Mucosa of rectum (tissue), 2 donors: ENCODE results near the gene WFIKKN1.

ENCODE experiments used
- H3K27ac ChIP-seq, 2 donors: one replicate each; pipeline ENCODE4 v1.7.0; 2013; ENCODE audit warnings: inconsistent platforms in 2 of 2, low read depth in 2 of 2, low read length in 2 of 2
- H3K27me3 ChIP-seq, 2 donors: one replicate each; pipeline ENCODE4 v1.7.0; 2013; ENCODE audit warnings: low read length in 2 of 2; ENCODE audit not compliant: control insufficient read depth in 2 of 2, insufficient read depth in 2 of 2
- H3K36me3 ChIP-seq, 2 donors: one replicate each; pipeline ENCODE4 v1.7.0; 2013; ENCODE audit warnings: low read length in 2 of 2; ENCODE audit not compliant: control insufficient read depth in 2 of 2, insufficient read depth in 2 of 2
- H3K4me1 ChIP-seq, 2 donors: one replicate each; pipeline ENCODE4 v1.7.0; 2013; ENCODE audit warnings: low read length in 2 of 2, mild to moderate bottlenecking in 1 of 2; ENCODE audit not compliant: control insufficient read depth in 2 of 2, insufficient read depth in 2 of 2
- H3K4me3 ChIP-seq, 2 donors: one replicate each; pipeline ENCODE4 v1.7.0; 2013; ENCODE audit warnings: low read length in 2 of 2
- H3K9ac ChIP-seq, 2 donors: one replicate each; pipeline ENCODE4 v1.7.0; 2013; ENCODE audit warnings: low read length in 2 of 2, low read depth in 1 of 2, mild to moderate bottlenecking in 1 of 2
- H3K9me3 ChIP-seq, 2 donors: one replicate each; pipeline ENCODE4 v1.7.0; 2013; ENCODE audit warnings: low read length in 2 of 2; ENCODE audit not compliant: control insufficient read depth in 2 of 2
- donor health status: healthy.
- donor health status: Normal muscosa, but diverticular disease.

WFIKKN1 gene

GRCh38 chr16:644556-644955 lies 13.8 kb downstream of the WFIKKN1 start:
- H3K9me3 ChIP-seq, result no peaks in the 10 kb centered on the region
- no peaks in the 10 kb centered on the region for H3K36me3 ChIP-seq
- no peaks in the 10 kb centered on the region for H3K27me3 ChIP-seq
- peak overlapping the region in 1 of 2 donors; percentile 24 for H3K9ac ChIP-seq
- H3K4me3 ChIP-seq, result peak overlapping the region in 1 of 2 donors; percentile 3
- peaks cover 57 to 63% of the 10 kb centered on the region in 2 donors for H3K4me1 ChIP-seq
- H3K27ac ChIP-seq, result peak overlapping the region; percentile 94 to 95

- H3K9ac ChIP-seq, result peak overlapping the region; percentile 60 to 72
Measured at GRCh38 chr16:645852-646678, 15.3 kb downstream of the WFIKKN1 start.

GRCh38 chr16:646679-647172 lies 15.9 kb downstream of the WFIKKN1 start:
- Histone ChIP-seq H3K9me3 (no peaks in the 10 kb centered on the region), H3K27ac (peak overlapping the region; percentile 94 to 95), H3K9ac (peak overlapping the region; percentile 60 to 72), H3K36me3 (no peaks in the 10 kb centered on the region), H3K4me3 (peak overlapping the region; percentile 3 to 45), H3K27me3 (no peaks in the 10 kb centered on the region), H3K4me1 (peaks cover 58 to 70% of the 10 kb centered on the region in 2 donors)

More at GRCh38 chr16:645852-646678, 15.3 kb downstream of the WFIKKN1 start:
- H3K36me3 ChIP-seq, result no peaks in the 10 kb centered on the region
- H3K4me3 ChIP-seq, result peak overlapping the region; percentile 33 to 45
- peaks cover 61 to 70% of the 10 kb centered on the region in 2 donors for H3K4me1 ChIP-seq
- H3K27me3 ChIP-seq, result no peaks in the 10 kb centered on the region
- H3K9me3 ChIP-seq, result no peaks in the 10 kb centered on the region
- H3K27ac ChIP-seq, result peak overlapping the region; percentile 94 to 95

GRCh38 chr16:647173-647902 lies 16.6 kb downstream of the WFIKKN1 start:
- peaks cover 58 to 70% of the 10 kb centered on the region in 2 donors for H3K4me1 ChIP-seq
- peak overlapping the region; percentile 94 to 95 for H3K27ac ChIP-seq
- H3K9me3 ChIP-seq, result no peaks in the 10 kb centered on the region

GRCh38 chr16:648071-648780 lies 17.4 kb downstream of the WFIKKN1 start:
- Histone ChIP-seq H3K4me3 (peak overlapping the region; percentile 64 to 72), H3K9ac (peak overlapping the region; percentile 72 to 73), H3K4me1 (peaks cover 50 to 61% of the 10 kb centered on the region in 2 donors), H3K27ac (peak overlapping the region; percentile 94 to 95), H3K36me3 (no peaks in the 10 kb centered on the region), H3K27me3 (no peaks in the 10 kb centered on the region), H3K9me3 (no peaks in the 10 kb centered on the region)

More at GRCh38 chr16:647173-647902, 16.6 kb downstream of the WFIKKN1 start:
- H3K4me3 ChIP-seq, result peak overlapping the region; percentile 20 to 45
- H3K9ac ChIP-seq, result peak overlapping the region; percentile 60 to 72
- H3K27me3 ChIP-seq, result no peaks in the 10 kb centered on the region
- no peaks in the 10 kb centered on the region for H3K36me3 ChIP-seq

GRCh38 chr16:648781-649589 lies 18.2 kb downstream of the WFIKKN1 start, which contains the start of gene WDR90:
Gene WDR90, plus strand, starts transcription at chr16:649365. Its CDS starts 52 bp downstream, at chr16:649417.
- Histone ChIP-seq H3K9me3 (no peaks in the 10 kb centered on the region), H3K36me3 (no peaks in the 10 kb centered on the region), H3K27ac (peak within 1 kb of the TSS; percentile 94 to 95), H3K4me3 (peak within 1 kb of the TSS; percentile 64 to 72), H3K9ac (peak within 1 kb of the TSS; percentile 72 to 73), H3K27me3 (no peaks in the 10 kb centered on the region), H3K4me1 (peaks cover 45 to 55% of the 10 kb centered on the region in 2 donors)

- Histone ChIP-seq H3K36me3 (no peaks in the 10 kb centered on the region), H3K27me3 (no peaks in the 10 kb centered on the region), H3K4me1 (peaks cover 41 to 48% of the 10 kb centered on the region in 2 donors), H3K9ac (peak overlapping the region in 1 of 2 donors; percentile 72), H3K27ac (peak overlapping the region in 1 of 2 donors; percentile 94), H3K9me3 (no peaks in the 10 kb centered on the region), H3K4me3 (peak overlapping the region; percentile 64 to 72)
Measured at GRCh38 chr16:649631-650030, 18.8 kb downstream of the WFIKKN1 start.

GRCh38 chr16:651844-652243 lies 21.1 kb downstream of the WFIKKN1 start:
- Histone ChIP-seq H3K4me1 (peaks cover 24 to 30% of the 10 kb centered on the region in 2 donors), H3K9me3 (no peaks in the 10 kb centered on the region), H3K9ac (no peak overlapping the region), H3K4me3 (no peak overlapping the region), H3K27ac (no peak overlapping the region), H3K36me3 (no peaks in the 10 kb centered on the region), H3K27me3 (no peaks in the 10 kb centered on the region)
